ENCODE results near the gene GPR87.

Gene GPR87

GRCh38 chr3:151283907-151284461 lies 32.6 kb downstream of the GPR87 start:
- no peak overlapping the region for H3K4me3 ChIP-seq (ENCODE audit: low read depth, low read length)

- no peak overlapping the region for H3K4me3 ChIP-seq (ENCODE audit: low read depth, low read length)
These were observed 33.2 kb downstream of the GPR87 start for GRCh38 chr3:151283387-151283786.

GRCh38 chr3:151282921-151283320 lies 33.7 kb downstream of the GPR87 start:
- no peak overlapping the region for H3K4me3 ChIP-seq (ENCODE audit: low read depth, low read length)

DNA sequence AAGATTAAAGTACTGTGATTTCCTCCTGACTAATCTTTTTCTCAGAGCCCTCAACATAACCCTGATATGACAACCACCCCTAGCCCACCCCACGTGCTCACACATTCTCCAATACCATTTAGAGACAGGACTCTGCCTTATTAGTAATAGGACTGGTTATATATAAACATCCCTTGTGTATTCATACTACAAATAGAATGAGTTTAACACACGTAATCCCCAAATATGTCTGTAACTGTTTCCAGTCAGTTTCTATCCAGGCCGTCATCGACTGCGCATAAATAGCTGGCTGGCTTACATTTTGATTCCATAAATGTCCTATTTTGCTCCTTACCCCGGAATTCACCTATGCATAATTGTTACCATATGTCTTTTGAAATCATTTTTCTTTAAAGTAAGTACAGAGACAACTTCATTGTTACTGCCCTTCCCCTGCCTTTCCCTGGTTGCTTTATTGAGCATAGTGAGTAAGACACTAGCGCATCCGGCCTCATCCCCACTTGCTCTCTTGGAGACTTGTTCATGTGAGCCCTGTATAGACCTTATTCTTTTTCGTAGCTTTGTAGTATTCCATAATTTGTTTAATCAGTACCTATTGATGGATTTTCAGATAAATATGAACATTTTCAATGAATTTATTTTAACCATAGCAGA lies 34.8 kb downstream of the GPR87 start:
- no peak overlapping the region for H3K4me3 ChIP-seq (ENCODE audit: low read depth, low read length)

DNA sequence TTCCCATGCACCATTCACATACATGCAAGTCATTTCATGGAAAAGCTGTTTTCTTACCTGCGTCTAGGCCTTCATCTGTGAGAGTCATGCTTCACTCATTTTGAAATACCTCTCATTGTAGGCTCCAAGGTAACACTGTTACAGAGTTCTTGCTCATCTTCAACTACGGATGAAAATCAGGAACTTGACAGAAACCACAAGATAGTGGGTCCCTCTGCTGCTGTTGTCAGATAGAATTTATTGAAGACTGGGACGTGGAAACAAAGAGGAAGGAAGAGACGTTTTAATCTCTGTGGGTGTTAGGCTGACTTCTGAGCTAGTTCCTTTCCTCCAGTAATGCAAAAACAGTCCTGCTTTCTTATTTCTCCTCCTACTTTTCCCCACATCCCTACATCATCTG lies 38.4 kb downstream of the GPR87 start, which contains the start of gene P2RY14:
Gene P2RY14 (minus strand): TSS at position 313 of the 400 bp plus-strand sequence. CDS start 64,226 bp downstream, outside the sequence.
- no peak within 1 kb of the TSS for H3K4me3 ChIP-seq (ENCODE audit: low read depth, low read length)

DNA sequence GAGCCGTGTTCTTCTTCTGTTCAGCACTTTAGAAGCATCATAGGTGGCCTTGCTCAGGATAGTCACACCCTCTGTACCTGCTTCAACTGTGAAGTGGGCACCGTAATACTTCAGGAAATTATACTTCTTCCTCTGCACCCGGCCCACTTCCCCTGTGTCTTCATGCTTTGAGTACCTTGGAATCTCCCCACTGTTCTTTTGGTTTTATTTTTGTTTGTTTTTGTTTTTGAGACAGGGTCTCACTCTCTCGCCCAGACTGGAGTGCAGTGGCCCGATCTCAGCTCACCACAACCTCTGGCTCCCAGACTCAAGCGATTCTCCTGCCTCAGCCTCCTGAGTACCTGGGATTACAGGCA lies 40.0 kb downstream of the GPR87 start:
- H3K4me3 ChIP-seq (ENCODE audit: low read depth, low read length), result no peak overlapping the region

DNA sequence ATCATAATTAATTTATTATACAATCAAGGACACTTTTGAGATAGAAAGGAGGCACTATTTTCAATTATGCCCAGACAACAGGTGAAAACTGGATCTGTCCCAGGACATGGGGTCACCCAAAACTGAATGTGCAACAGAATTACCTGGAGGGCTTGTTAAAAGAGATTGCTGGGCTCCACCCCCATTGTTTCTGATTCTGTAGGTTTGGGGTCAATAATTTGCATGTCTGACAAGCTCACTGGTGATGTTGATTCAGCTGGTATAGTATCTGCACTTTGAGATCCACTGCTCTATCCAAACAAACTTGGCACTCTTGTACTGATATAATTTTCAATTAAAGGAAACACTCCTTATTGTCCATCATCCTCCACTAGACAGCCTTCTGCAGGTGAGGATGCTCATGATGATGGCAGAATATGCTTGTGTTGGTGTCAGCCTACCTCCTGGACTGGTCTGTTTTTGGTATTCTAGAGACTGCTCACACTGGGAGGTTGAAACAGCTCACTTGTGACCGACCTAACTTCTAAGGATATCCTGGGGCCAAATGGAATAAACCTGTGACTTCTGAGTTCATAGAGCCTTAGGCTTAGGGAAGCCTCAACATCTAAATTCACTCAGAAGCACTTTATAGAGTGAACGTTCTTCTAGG lies 40.5 kb downstream of the GPR87 start:
- H3K4me3 ChIP-seq (ENCODE audit: low read depth, low read length), result no peak overlapping the region

- no peak overlapping the region for H3K4me3 ChIP-seq (ENCODE audit: low read depth, low read length)
These were observed 41.5 kb downstream of the GPR87 start for GRCh38 chr3:151275091-151275490.

DNA sequence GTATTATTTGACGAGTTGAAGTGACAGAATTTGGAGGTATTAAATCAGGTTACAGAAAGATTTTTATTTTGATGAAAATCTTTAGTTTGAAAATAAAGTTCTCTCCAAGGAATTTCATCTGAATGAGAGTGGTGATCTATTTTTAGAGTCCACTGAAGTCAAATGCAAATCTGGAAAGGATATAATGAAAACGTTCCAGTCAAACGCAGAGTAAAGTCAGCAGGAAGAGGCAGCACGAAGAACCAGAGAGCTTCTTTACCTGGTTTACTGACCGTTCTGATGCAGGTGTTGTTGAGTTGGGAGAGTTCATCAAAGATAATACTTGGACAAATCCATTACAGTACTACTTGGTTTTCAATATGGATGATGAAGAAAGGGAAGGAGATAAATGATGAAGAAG lies 47.0 kb downstream of the GPR87 start:
- no peak overlapping the region for H3K4me3 ChIP-seq (ENCODE audit: low read depth, low read length)

GRCh38 chr3:151268267-151269235 lies 48.1 kb downstream of the GPR87 start:
- H3K4me3 ChIP-seq (ENCODE audit: low read depth, low read length), result no peak overlapping the region

- no peak overlapping the region for H3K4me3 ChIP-seq (ENCODE audit: low read depth, low read length)
These were observed 49.6 kb downstream of the GPR87 start for GRCh38 chr3:151267066-151267465.

- no peak overlapping the region for H3K4me3 ChIP-seq (ENCODE audit: low read depth, low read length)
These were observed 50.8 kb downstream of the GPR87 start for GRCh38 chr3:151265866-151266265.

- H3K4me3 ChIP-seq (ENCODE audit: low read depth, low read length), result no peak overlapping the region
These were observed 51.5 kb downstream of the GPR87 start for GRCh38 chr3:151265166-151265565.

DNA sequence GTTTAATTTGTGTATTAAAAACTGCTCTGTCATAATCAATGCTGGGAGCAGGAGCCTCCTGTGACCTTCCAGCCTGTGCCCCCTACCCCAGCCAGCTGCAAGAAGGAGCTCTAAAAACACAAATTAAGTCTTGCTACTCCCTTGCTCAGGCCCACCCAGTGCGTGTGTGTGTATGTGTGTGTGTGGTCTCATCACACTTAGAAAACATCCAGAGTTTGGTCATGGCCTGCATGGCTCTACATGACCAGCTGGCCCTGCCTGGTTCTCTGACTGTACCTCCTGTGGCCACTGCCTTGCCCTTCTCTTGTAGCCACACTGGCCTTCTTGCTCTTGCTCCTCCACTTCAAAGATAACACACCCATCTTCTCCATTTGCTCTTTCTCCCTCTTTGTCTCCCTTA lies 52.0 kb downstream of the GPR87 start:
- no peak overlapping the region for H3K4me3 ChIP-seq (ENCODE audit: low read depth, low read length)

DNA sequence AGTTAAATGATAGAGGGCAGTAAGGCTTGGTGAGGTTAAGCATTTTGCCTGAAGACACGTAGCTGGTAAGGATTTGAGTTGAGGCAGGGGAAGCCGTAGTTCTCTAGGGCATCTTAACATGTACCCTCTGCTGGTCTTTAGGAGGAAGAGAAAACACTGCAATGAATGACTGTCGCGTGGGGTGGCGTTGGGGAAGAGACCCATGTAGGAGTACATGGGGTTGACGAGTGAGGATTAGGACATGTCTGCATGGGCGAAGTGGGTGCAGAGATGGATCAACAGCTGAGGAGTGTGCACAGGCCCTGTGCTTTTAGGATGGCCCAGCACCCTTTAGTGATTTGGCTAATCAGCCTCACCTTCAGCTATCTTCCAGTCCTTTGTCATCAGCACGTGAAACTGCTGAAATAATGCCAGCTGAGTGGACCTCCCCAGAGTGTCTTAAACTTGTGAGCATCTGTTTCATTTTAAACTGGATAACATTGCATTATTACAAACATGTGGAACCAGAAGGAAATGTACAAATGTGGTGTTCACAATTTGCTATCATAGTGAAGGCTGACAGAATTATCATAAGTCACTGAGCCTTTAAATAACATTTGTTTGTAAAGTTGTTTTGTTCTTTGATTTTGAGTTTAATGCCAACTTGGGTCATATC lies 53.6 kb downstream of the GPR87 start:
- H3K4me3 ChIP-seq (ENCODE audit: low read depth, low read length), result no peak overlapping the region

- no peak overlapping the region for H3K4me3 ChIP-seq (ENCODE audit: low read depth, low read length)
These were observed 57.0 kb downstream of the GPR87 start for GRCh38 chr3:151259664-151260063.

DNA sequence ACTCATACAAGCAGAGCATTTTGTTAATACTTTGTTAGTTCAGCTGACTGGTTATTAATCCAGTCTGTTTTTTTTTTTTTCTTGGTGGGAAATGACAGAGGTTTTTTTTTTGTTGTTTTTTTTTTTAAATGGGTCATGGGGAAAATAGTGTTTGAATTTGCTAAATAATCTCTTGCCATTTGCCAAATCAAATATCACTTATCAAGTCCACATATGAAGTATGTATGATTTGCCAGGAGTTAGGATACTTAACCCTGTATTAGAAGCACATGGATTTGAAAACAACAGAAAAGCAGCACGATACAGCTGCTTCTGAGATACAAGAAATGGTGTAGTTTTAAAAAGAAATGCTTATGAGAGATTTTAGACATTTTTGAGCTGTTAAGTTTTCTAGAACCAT lies 59.9 kb downstream of the GPR87 start:
- H3K4me3 ChIP-seq (ENCODE audit: low read depth, low read length), result no peak overlapping the region

- no peak overlapping the region for H3K4me3 ChIP-seq (ENCODE audit: low read depth, low read length)
These were observed 67.8 kb downstream of the GPR87 start for GRCh38 chr3:151248772-151249337.

Data from iPS-11a (cell line).